GM12801 (cell line): ENCODE results near the gene PTPRN2.

Source experiments
- CTCF ChIP-seq: IDR thresholded peaks from one replicate; pipeline ENCODE4 v1.5.1; 2011; ENCODE audit warnings: control low read depth; ENCODE audit not compliant: insufficient read length; ENCODE audit errors: extremely low read depth

The PTPRN2 gene

GRCh38 chr7:157549612-157550299 lies 1037.9 kb downstream of the PTPRN2 start:
- no peak for TF ChIP-seq CTCF

GRCh38 chr7:157548691-157549303 lies 1038.8 kb downstream of the PTPRN2 start:
- no peak for TF ChIP-seq CTCF

- TF ChIP-seq CTCF, result no peak
Measured at GRCh38 chr7:157547611-157548010, 1040.0 kb downstream of the PTPRN2 start.

GRCh38 chr7:157547102-157547501 lies 1040.5 kb downstream of the PTPRN2 start:
- no peak for TF ChIP-seq CTCF

- TF ChIP-seq CTCF, result no peak
Measured at GRCh38 chr7:157545681-157546060, 1042.0 kb downstream of the PTPRN2 start.

GRCh38 chr7:157544980-157545680 lies 1042.5 kb downstream of the PTPRN2 start:
- TF ChIP-seq CTCF, result no peak

- TF ChIP-seq CTCF, result no peak
Measured at GRCh38 chr7:157544226-157544625, 1043.4 kb downstream of the PTPRN2 start.
